ES-I3 (cell line): ENCODE results near the gene C1QTNF3.
"Not testable (repeated sequence)": the region's sequence is repeated elsewhere in the genome, so short reads cannot be mapped to it uniquely, and the experiment has no call there.

Experiments
- H3K36me3 ChIP-seq: 2 replicates; pipeline ENCODE4 v1.6.1; 2013; ENCODE audit warnings: mild to moderate bottlenecking, low read length, control low read depth, moderate library complexity; ENCODE audit not compliant: insufficient read depth
- H3K4me1 ChIP-seq: 2 replicates; pipeline ENCODE4 v1.6.1; 2013; ENCODE audit warnings: mild to moderate bottlenecking, control low read depth, low read length; ENCODE audit not compliant: insufficient read depth
- H3K9ac ChIP-seq: 2 replicates; pipeline ENCODE4 v1.6.1; 2013; ENCODE audit warnings: low read depth, mild to moderate bottlenecking, low read length, moderate library complexity
- H3K9me3 ChIP-seq: 2 replicates; pipeline ENCODE4 v1.6.1; 2013; ENCODE audit warnings: mild to moderate bottlenecking, low read length, moderate library complexity; ENCODE audit not compliant: control insufficient read depth, insufficient read depth

C1QTNF3 gene

DNA sequence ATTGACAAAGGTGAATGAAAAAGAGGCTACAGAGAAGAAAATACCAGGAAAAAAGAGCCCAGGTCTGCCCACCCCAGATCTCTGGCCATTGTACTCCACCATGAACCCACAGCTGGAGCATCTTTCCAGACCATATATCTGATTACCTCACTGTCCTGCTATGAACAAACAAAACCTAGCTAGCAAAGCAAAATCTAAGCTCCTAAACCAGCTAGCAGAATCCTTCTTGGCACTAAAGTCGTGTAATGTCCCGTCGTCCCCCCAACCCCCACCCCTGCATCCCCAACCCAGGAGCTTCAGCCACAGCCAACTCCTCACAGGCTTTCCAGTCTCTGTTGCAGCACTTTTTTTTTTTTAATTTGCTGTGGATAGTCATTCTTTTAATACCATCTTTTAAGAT, 2.5 kb downstream of the C1QTNF3 start:
- H3K36me3 ChIP-seq, result no peaks in the 10 kb centered on the region; the same call in 1 of the 2 replicates
- no peaks in the 10 kb centered on the region; the same call in 1 of the 2 replicates for H3K4me1 ChIP-seq
- H3K9ac ChIP-seq, result no peak overlapping the region
- no peaks in the 10 kb centered on the region for H3K9me3 ChIP-seq

DNA sequence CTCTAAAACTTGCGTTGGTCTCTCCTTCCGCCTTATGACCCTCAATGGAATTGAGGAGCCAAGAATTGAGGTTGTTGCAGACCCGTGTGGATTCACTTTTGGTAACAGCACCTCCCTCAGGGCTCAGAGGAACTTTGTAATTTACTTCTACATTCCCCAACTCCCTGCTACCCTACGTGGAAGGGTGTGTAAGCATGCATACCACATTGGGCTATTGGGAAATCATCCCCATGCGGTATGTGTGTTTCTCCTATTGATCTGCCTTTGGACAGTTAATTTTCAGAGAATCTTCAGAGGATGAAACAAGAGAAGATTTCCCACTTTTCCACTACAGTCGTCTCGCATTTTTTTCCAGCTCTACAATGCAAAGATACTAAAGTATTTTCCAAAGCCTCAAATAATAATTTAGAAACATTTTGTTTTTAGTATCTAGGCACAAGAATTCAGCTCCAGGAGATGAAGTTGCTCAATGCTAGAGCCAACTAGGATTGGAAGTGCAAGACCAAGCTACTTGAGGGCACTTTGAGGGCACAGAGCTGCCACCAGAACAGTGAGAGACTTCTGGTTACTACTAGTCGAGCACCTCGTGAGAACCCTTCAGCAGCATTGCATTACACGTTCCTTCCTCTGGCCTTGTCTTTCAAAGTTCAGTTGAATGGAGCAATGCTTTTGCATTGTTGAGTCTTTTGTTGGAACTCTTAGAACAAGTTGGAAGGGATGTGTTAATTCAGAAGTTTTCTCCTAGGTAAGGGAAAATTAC, 3.4 kb downstream of the C1QTNF3 start:
- H3K9me3 ChIP-seq, result no peaks in the 10 kb centered on the region
- H3K9ac ChIP-seq, result no peak overlapping the region
- H3K4me1 ChIP-seq, result no peaks in the 10 kb centered on the region; the same call in 1 of the 2 replicates
- H3K36me3 ChIP-seq, result no peaks in the 10 kb centered on the region; the same call in 1 of the 2 replicates

GRCh38 chr5:34038838-34039237, 4.2 kb downstream of the C1QTNF3 start:
- H3K9ac ChIP-seq, result no peak overlapping the region
- no peaks in the 10 kb centered on the region; the same call in 1 of the 2 replicates for H3K36me3 ChIP-seq
- no peaks in the 10 kb centered on the region for H3K9me3 ChIP-seq
- no peaks in the 10 kb centered on the region; the same call in 1 of the 2 replicates for H3K4me1 ChIP-seq

DNA sequence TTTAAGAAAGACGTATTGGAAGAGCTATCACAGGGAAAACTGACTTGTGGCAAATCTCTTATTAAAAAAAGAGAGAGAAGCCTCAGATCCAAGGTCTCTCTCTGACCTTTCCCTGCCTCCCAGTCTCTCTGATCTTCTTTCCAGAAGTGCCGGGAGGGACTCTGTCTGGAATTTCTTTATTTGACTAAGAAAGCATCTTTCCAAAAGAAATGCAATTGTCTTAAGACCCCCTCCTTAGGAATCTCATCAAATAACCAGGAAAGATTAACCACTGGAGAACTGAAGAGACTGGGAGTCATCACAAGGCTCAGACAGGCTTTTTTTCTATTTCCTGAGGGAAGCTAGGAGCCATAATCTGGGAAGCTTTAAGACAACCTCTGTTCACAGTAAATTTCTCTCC, 4.6 kb downstream of the C1QTNF3 start:
- H3K4me1 ChIP-seq, result no peaks in the 10 kb centered on the region; the same call in 1 of the 2 replicates
- no peaks in the 10 kb centered on the region for H3K9me3 ChIP-seq
- no peak overlapping the region for H3K9ac ChIP-seq
- H3K36me3 ChIP-seq, result no peaks in the 10 kb centered on the region; the same call in 1 of the 2 replicates

DNA sequence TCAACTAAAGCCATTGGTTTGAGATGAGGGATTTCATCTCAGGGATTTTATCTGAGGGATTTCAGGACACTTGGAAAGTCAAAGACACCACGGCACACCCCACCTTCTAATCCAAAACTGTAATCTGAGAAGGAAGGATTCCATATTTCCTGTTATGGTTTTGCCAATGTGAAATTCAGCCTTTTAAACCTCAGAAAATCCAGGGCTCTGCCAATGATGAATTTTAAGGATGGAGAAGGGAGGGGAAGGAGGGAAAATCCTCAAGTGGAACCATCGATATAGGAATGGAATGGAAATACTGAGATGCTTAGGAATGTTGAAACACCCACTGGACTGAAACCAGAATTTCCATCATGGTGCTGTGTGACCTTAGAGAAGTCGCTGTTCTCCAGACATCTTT, 5.3 kb downstream of the C1QTNF3 start:
- H3K9ac ChIP-seq, result no peak overlapping the region
- H3K36me3 ChIP-seq, result no peaks in the 10 kb centered on the region; the same call in 1 of the 2 replicates
- no peaks in the 10 kb centered on the region for H3K9me3 ChIP-seq
- H3K4me1 ChIP-seq, result no peaks in the 10 kb centered on the region; the same call in 1 of the 2 replicates

GRCh38 chr5:34035756-34036155, 7.3 kb downstream of the C1QTNF3 start:
- H3K9me3 ChIP-seq, result no peaks in the 10 kb centered on the region
- H3K9ac ChIP-seq, result no peak overlapping the region
- H3K36me3 ChIP-seq, result no peaks in the 10 kb centered on the region; the same call in 1 of the 2 replicates
- H3K4me1 ChIP-seq, result no peaks in the 10 kb centered on the region; the same call in 1 of the 2 replicates

GRCh38 chr5:34034534-34035327, 8.3 kb downstream of the C1QTNF3 start:
- Histone ChIP-seq H3K4me1 (no peaks in the 10 kb centered on the region; the same call in 1 of the 2 replicates), H3K36me3 (no peaks in the 10 kb centered on the region; the same call in 1 of the 2 replicates), H3K9me3 (no peaks in the 10 kb centered on the region), H3K9ac (no peak overlapping the region)

GRCh38 chr5:34031966-34032365, 11.0 kb downstream of the C1QTNF3 start:
- Histone ChIP-seq H3K4me1 (no peaks in the 10 kb centered on the region), H3K36me3 (no peaks in the 10 kb centered on the region), H3K9me3 (no peaks in the 10 kb centered on the region), H3K9ac (no peak overlapping the region)

DNA sequence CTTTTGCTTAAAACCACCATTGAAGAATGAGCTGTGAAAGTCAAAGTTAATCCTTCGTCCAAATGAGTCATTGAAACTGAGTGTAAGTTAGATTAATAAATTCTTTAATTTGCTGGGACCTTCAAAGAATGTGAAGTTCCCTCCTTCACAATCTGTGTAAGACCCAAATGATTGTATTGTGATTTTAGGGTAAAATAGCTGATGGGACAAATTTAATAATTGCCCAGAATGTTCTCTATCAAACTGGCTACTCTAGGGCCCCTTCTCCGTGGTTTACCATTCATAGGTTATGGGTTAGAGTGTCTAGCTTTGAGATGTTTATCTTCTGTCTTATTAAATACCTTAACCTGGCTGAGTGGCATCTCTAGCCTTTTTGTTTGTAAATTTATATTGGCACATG, 11.9 kb downstream of the C1QTNF3 start:
- Histone ChIP-seq H3K4me1 (no peaks in the 10 kb centered on the region), H3K9ac (no peak overlapping the region), H3K9me3 (no peaks in the 10 kb centered on the region), H3K36me3 (no peaks in the 10 kb centered on the region)

GRCh38 chr5:34030585-34030984, 12.4 kb downstream of the C1QTNF3 start:
- not testable (repeated sequence) for H3K4me1 ChIP-seq, H3K9ac ChIP-seq, H3K9me3 ChIP-seq, H3K36me3 ChIP-seq

DNA sequence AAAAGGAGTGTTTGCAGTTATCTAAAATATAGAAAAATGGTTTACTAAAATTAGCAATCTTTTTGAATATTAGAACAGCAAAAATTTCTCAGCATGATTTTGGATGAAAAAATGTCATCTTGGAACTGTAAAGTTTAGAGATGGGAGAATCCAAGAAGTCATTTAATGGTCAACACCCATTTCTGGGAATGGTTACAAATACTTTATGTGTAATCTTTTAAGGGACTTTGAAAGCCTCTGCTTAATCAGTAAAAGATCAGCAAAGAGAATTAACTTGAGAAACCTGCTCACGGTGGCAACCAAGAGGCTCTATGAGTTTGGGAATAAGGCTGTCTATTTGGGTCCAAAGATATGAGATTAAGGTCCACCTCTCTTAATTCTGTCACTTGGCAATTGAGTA, 13.0 kb downstream of the C1QTNF3 start:
- Histone ChIP-seq H3K4me1 (no peaks in the 10 kb centered on the region), H3K36me3 (no peaks in the 10 kb centered on the region), H3K9ac (no peak overlapping the region), H3K9me3 (no peaks in the 10 kb centered on the region)

GRCh38 chr5:34028349-34028748, 14.7 kb downstream of the C1QTNF3 start:
- no peaks in the 10 kb centered on the region for H3K4me1 ChIP-seq

GRCh38 chr5:34026089-34026761, 16.8 kb downstream of the C1QTNF3 start:
- no peaks in the 10 kb centered on the region for H3K36me3 ChIP-seq
- H3K9ac ChIP-seq, result no peak overlapping the region
- H3K4me1 ChIP-seq, result peaks cover 8% of the 10 kb centered on the region; the same call in 1 of the 2 replicates
- no peaks in the 10 kb centered on the region for H3K9me3 ChIP-seq

More at GRCh38 chr5:34028349-34028748, 14.7 kb downstream of the C1QTNF3 start:
- Histone ChIP-seq H3K36me3 (no peaks in the 10 kb centered on the region), H3K9me3 (no peaks in the 10 kb centered on the region), H3K9ac (no peak overlapping the region)

DNA sequence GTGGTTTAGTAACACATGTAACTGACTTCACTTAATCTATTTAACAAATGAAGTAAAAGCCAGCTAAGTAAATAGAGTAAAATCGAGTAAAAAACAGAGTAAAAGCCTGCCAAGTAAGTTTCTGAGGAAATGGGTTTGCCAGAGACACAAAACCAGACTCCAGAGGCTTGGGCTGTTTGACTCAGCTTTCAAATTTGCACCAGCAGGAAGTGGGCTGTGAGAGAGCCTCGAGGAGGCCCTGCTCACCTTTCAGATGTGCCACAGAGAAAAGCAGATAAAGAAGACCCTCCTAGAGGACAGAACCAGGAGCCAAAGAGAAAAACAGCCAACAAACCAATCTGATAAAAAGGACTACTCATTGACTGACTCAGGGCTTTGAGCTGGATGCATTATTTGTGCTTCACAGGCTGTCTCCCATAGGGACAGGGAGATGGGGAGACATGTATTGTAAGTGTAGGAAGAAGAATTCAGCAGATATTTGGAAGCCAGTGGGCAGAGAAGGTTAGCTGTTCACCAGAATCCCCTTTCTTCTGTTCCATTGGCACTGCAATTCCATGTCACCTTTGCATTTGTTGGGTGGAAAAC, 20.8 kb downstream of the C1QTNF3 start:
- no peak overlapping the region for H3K9ac ChIP-seq
- H3K4me1 ChIP-seq, result peaks cover 8% of the 10 kb centered on the region; the same call in 1 of the 2 replicates
- H3K9me3 ChIP-seq, result no peaks in the 10 kb centered on the region
- no peaks in the 10 kb centered on the region for H3K36me3 ChIP-seq
